GM19025 (cell line): ENCODE measurements around the gene RMI1.

Experiments used
- ATAC-seq: cut with Tn5 transposase; IDR thresholded peaks from one replicate; pipeline ENCODE4 v1.9.1; 2021; ENCODE audit warnings: mild to moderate bottlenecking, low read depth, moderate library complexity; ENCODE audit not compliant: unreplicated experiment

Gene RMI1

GRCh38 chr9:83966209-83966582 lies 14.4 kb upstream of the RMI1 start:
- no peak for ATAC-seq

- no peak for ATAC-seq
Observed at GRCh38 chr9:83967073-83967472, 13.5 kb upstream of the RMI1 start.

GRCh38 chr9:83969602-83970001 lies 11.0 kb upstream of the RMI1 start:
- no peak for ATAC-seq

GRCh38 chr9:83971485-83971884 lies 9.1 kb upstream of the RMI1 start:
- no peak for ATAC-seq

- no peak for ATAC-seq
Observed at GRCh38 chr9:83972286-83972685, 8.3 kb upstream of the RMI1 start.

- no peak for ATAC-seq
Observed at GRCh38 chr9:83975300-83975699, 5.3 kb upstream of the RMI1 start.

GRCh38 chr9:83976372-83976771 lies 4.2 kb upstream of the RMI1 start:
- ATAC-seq, result no peak

GRCh38 chr9:83977196-83977595 lies 3.4 kb upstream of the RMI1 start:
- no peak for ATAC-seq

- no peak for ATAC-seq
Observed at GRCh38 chr9:83978992-83979811, 1.4 kb upstream of the RMI1 start.

GRCh38 chr9:83979812-83980394 lies 702 bp upstream of the RMI1 start, which contains the start of gene HNRNPK:
Gene HNRNPK (minus strand): TSS chr9:83980215. CDS start chr9:83978252, 1,963 bp downstream.
- peak; percentile 82 for ATAC-seq

- no peak for ATAC-seq
Observed at GRCh38 chr9:83981126-83981871, 694 bp downstream of the RMI1 start.

GRCh38 chr9:83986195-83986594 lies 5.6 kb downstream of the RMI1 start:
- ATAC-seq, result no peak

GRCh38 chr9:83986765-83987401 lies 6.3 kb downstream of the RMI1 start:
- no peak for ATAC-seq

GRCh38 chr9:83987402-83987791 lies 6.8 kb downstream of the RMI1 start:
- no peak for ATAC-seq

- no peak for ATAC-seq
Observed at GRCh38 chr9:83988411-83988810, 7.8 kb downstream of the RMI1 start.

- no peak for ATAC-seq
Observed at GRCh38 chr9:83991355-83991754, 10.8 kb downstream of the RMI1 start.

GRCh38 chr9:83992407-83992806 lies 11.8 kb downstream of the RMI1 start:
- no peak for ATAC-seq

GRCh38 chr9:83992901-83993300 lies 12.3 kb downstream of the RMI1 start:
- no peak for ATAC-seq

- no peak for ATAC-seq
Observed at GRCh38 chr9:83996126-83996525, 15.5 kb downstream of the RMI1 start.

- ATAC-seq, result no peak
Observed at GRCh38 chr9:83999141-83999918, 18.7 kb downstream of the RMI1 start.
